HepG2 (cell line): ENCODE measurements around the gene ZBTB47. TPM values are rescaled to one million over a fixed set of nuclear protein-coding genes. Genes with fewer than 3 reads are reported as not detected.

ENCODE experiments used
- ATAC-seq: fragments of 200-7000 bp; cut with Tn5 transposase; 3 replicates; pipeline ENCODE4 v1.9.1; 2020; ENCODE audit warnings: mild to moderate bottlenecking, moderate library complexity
- BruUV-seq: library from RNA; stranded (reverse); fragments of 400-500 nt; replicated peaks from 2 replicates; lab custom pipeline; 2021; lab: Mats Ljungman, UMichigan
- CTCF ChIA-PET: fragments of 300-600 bp; formaldehyde crosslinking; extraction: SDS; loops from one replicate; lab custom pipeline; 2021; ENCODE audit warnings: low total read pairs, inconsistent platforms, low intra/inter-chr PET ratio; lab: Yijun Ruan, JAX
- POLR2A ChIA-PET: fragments of 350-600 bp; sonication (Branson Sonifier 250); formaldehyde crosslinking; loops from one replicate; lab custom pipeline; 2020; ENCODE audit warnings: antibody characterized with exemption, inconsistent platforms; lab: Yijun Ruan, JAX
- DNase-seq: peaks from one replicate; pipeline ENCODE4 v3.0.0-alpha.2; 2015; ENCODE audit warnings: low spot score
- FAIRE-seq: peaks from 3 replicates; lab custom pipeline; 2011; peaks lifted over from hg19 to GRCh38; lab: Jason Lieb, UNC
- H2AFZ ChIP-seq: one replicate; pipeline ENCODE4 v1.6.1; 2011; ENCODE audit warnings: low read length, inconsistent platforms
- H3K27ac ChIP-seq: fragments of 300-600 bp; 3 replicates; pipeline ENCODE4 v1.8.0; 2011; ENCODE audit warnings: mixed run types, mild to moderate bottlenecking, mixed read lengths, low read length, inconsistent platforms; ENCODE audit not compliant: insufficient read depth; ENCODE audit errors: extremely low read length
- H3K27me3 ChIP-seq, 2 experiments: fragments of 200-600 bp in 1 of 2; 2 replicates in 1 of 2; 3 replicates in 1 of 2; pipeline versions ENCODE4 v1.6.0 to v1.8.0; 2011; ENCODE audit warnings: low read length in 2 of 2, mild to moderate bottlenecking in 2 of 2, moderate library complexity in 2 of 2, inconsistent platforms in 1 of 2; ENCODE audit not compliant: insufficient read depth in 2 of 2, control insufficient read depth in 1 of 2
- H3K36me3 ChIP-seq, 2 experiments: fragments of 200-600 bp in 1 of 2; replicated peaks in 1 of 2; 2 replicates in 1 of 2; 3 replicates in 1 of 2; pipeline versions ENCODE4 v1.5.1 to v1.8.0; 2011; ENCODE audit warnings: low read length in 2 of 2, inconsistent platforms in 1 of 2; ENCODE audit not compliant: insufficient read depth in 2 of 2, control insufficient read depth in 1 of 2
- H3K4me1 ChIP-seq: 2 replicates; pipeline ENCODE4 v1.5.1; 2012; ENCODE audit warnings: low read length, inconsistent platforms; ENCODE audit not compliant: insufficient read depth
- H3K4me2 ChIP-seq: 2 replicates; pipeline ENCODE4 v1.6.0; 2011; ENCODE audit warnings: low read depth, low read length, inconsistent platforms
- H3K4me3 ChIP-seq, 3 experiments: fragments of 200-600 bp in 1 of 3; sonication (generic), shearing (Covaris generic) in 1 of 3; replicated peaks in 1 of 3; 2 replicates each; pipeline ENCODE4 v1.5.1; 2011 to 2016; ENCODE audit warnings: low read length in 3 of 3, inconsistent platforms in 2 of 3, low read depth in 2 of 3, mild to moderate bottlenecking in 2 of 3, control low read depth in 1 of 3, mixed read lengths in 1 of 3; ENCODE audit not compliant: insufficient read depth in 1 of 3
- H3K79me2 ChIP-seq: one replicate; pipeline ENCODE4 v1.6.1; 2011; ENCODE audit warnings: low read length, inconsistent platforms; ENCODE audit not compliant: insufficient read depth
- H3K9ac ChIP-seq: 2 replicates; pipeline ENCODE4 v1.6.0; 2011; ENCODE audit warnings: mild to moderate bottlenecking, low read depth, low read length, inconsistent platforms; ENCODE audit not compliant: insufficient read depth
- H3K9me3 ChIP-seq: 2 replicates; pipeline ENCODE4 v1.5.1; 2012; ENCODE audit warnings: mild to moderate bottlenecking, low read length
- H4K20me1 ChIP-seq: 2 replicates; pipeline ENCODE4 v1.6.0; 2011; ENCODE audit warnings: inconsistent platforms, mild to moderate bottlenecking, low read length, moderate library complexity; ENCODE audit not compliant: insufficient read depth
- AKAP8 ChIP-seq: sonication (generic); formaldehyde crosslinking; IDR thresholded peaks from 2 replicates; pipeline ENCODE4 v1.5.1; 2020; ENCODE audit warnings: mild to moderate bottlenecking, missing genetic modification reagents
- CAMTA2 ChIP-seq: sonication (generic); formaldehyde crosslinking; IDR thresholded peaks from 2 replicates; pipeline ENCODE4 v1.4.0; 2020; ENCODE audit warnings: mild to moderate bottlenecking, missing genetic modification reagents, borderline replicate concordance
- HMG20A ChIP-seq: IDR thresholded peaks from 2 replicates; pipeline ENCODE4 v1.6.1; 2016; ENCODE audit warnings: borderline replicate concordance
- NAIF1 ChIP-seq: sonication (generic); formaldehyde crosslinking; IDR thresholded peaks from 2 replicates; pipeline ENCODE4 v1.5.0; 2020; ENCODE audit warnings: mild to moderate bottlenecking, missing genetic modification reagents, borderline replicate concordance
- TAF15 ChIP-seq: fragments of 200-400 bp; formaldehyde crosslinking; IDR thresholded peaks from one replicate; pipeline ENCODE4 v1.6.1; 2018; ENCODE audit warnings: mild to moderate bottlenecking, low read depth, low read length; ENCODE audit not compliant: poor library complexity, severe bottlenecking
- TIGD3 ChIP-seq: sonication (generic); formaldehyde crosslinking; IDR thresholded peaks from 2 replicates; pipeline ENCODE4 v1.5.1; 2020; ENCODE audit warnings: mild to moderate bottlenecking, missing genetic modification reagents, borderline replicate concordance
- ZNF772 ChIP-seq: sonication (generic); formaldehyde crosslinking; IDR thresholded peaks from 2 replicates; pipeline ENCODE4 v1.5.0; 2020; ENCODE audit warnings: mild to moderate bottlenecking, missing genetic modification reagents
- ZNF777 ChIP-seq: sonication (generic); formaldehyde crosslinking; IDR thresholded peaks from 2 replicates; pipeline ENCODE4 v1.4.0; 2020; ENCODE audit warnings: missing genetic modification reagents
- WGBS: methylation state at CpG from one replicate; pipeline ENCODE4 v1.1.6; 2017; ENCODE audit warnings: low lambda C conversion rate; 5-methylcytosine and 5-hydroxymethylcytosine counted together
- in situ Hi-C: cut with HindIII; loops from 2 replicates; pipeline ENCODE4 v1.10.0; 2017; ENCODE audit warnings: low pct_unique_long_range_greater_than_20kb; ENCODE audit not compliant: extremely low pct_ligation_motif_present
- intact Hi-C: fragments of 100-400 bp; cut with micrococcal nuclease; formaldehyde crosslinking; loops from one replicate; pipeline ENCODE4 v1.10.0; 2022; ENCODE audit not compliant: unreplicated experiment
- polyA plus RNA-seq, 8 experiments: library from polyadenylated mRNA; depleted of rRNA in 3 of 8; stranded (reverse) in 7 of 8; unstranded in 1 of 8; fragments of >200 nt; fragmentation: Illumina TruSeq in 4 of 8; extraction: Trizol in 4 of 8; gene quantifications; 2 replicates each; pipeline versions ENCODE4 v1.2.1 to v1.2.3, GENCODE V29; 2011 to 2016; ENCODE audit warnings: low read depth in 4 of 8, missing spikeins in 1 of 8, mixed read lengths in 1 of 8; ENCODE audit not compliant: insufficient read depth in 1 of 8
- total RNA-seq, 5 experiments: library from RNA; depleted of rRNA; stranded (reverse); fragments of >200 nt; fragmentation: Illumina TruSeq; extraction: Trizol; gene quantifications; 2 replicates each; pipeline ENCODE4 v1.2.3, GENCODE V29; 2016; ENCODE audit warnings: low read depth in 1 of 5
- TF ChIP-seq, protein P1 (sequence below): sonication (generic); formaldehyde crosslinking; IDR thresholded peaks from 2 replicates; pipeline ENCODE4 v1.8.0; 2022; ENCODE audit warnings: missing genetic modification reagents, mild to moderate bottlenecking, inconsistent platforms, borderline replicate concordance
- TF ChIP-seq, protein P2 (sequence below): sonication (generic); formaldehyde crosslinking; IDR thresholded peaks from 2 replicates; pipeline ENCODE4 v1.9.0; 2022; ENCODE audit warnings: low read depth, missing genetic modification reagents

ZBTB47 gene
- total and polyA plus RNA-seq, 2 of the 13 experiments (the other 11 are each of a cell fraction or from before 2014, with no cell fraction given), result 1.5 to 3.1 TPM

DNA sequence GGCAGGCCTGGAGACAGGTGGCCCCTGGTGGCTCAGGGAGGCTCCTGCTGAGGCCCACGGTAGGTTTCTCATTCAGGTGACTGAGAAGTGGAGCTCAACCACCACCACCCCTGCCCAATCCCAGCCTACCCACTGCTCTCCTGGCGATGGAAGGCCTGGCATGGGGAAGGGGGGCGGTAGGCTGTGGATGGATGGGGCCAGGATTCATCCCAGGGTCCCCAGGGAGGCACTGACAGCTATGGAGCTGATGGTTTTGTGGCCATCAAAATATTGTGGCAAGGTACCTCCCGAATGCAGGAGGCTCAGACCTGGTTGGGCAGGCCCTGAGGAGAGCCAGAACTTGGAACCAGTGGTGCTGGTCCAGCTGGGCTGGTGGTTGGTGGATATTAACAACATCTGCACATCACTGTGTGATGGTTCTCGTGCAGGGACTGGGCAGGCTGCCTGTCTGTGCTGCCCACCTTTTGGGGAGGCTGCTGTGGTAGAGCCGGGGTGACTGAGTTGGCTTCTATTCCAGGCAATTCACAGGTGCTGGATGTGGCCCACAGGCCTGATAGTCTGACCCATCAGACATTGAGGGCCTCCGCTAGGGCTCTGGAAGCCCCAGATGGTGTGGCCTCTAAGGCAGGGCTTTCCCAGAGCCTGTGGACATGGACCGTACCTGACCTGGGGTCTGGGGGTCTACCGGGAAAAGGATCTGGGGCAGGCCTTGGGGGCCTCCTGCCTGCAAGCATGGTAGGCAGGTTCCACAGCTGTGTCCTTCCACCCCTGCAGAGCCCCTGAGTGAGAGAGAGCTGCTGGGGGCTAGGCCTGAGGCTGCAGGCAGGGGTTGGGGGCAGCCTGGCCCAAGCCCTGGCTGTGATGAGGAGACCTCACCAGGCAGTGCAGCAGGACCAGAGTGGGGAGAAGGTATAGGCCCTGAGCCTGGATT lies 3.4 kb downstream of the ZBTB47 start:
- H3K9me3 ChIP-seq, result no peaks in the 10 kb centered on the region
- POLR2A ChIA-PET, result no interaction called here
- H3K27me3 ChIP-seq, result no peaks in the 10 kb centered on the region
- FAIRE-seq (no peak), DNase-seq (no peak), ATAC-seq (peak; percentile 31; the same call in 2 of the 3 replicates)
- no peak overlapping the region for H3K4me2 ChIP-seq
- peaks cover 54% of the 10 kb centered on the region for H3K4me1 ChIP-seq
- peaks cover 7% of the 10 kb centered on the region for H3K79me2 ChIP-seq
- H2AFZ ChIP-seq, result no peak overlapping the region
- 67% methylated on average over 3 of the region's 9 CpGs for WGBS
- H3K9ac ChIP-seq, result no peak overlapping the region
- H3K36me3 ChIP-seq, result no peaks in the 10 kb centered on the region
- no TSS peak for BruUV-seq
- H4K20me1 ChIP-seq, result no peaks in the 10 kb centered on the region
- no peak overlapping the region for H3K4me3 ChIP-seq
- intact Hi-C loops (no loop called here), in situ Hi-C loops (no loop called here)
- no peak for TF ChIP-seq ZNF777 (CRISPR knock-in tag)
- no peak for TF ChIP-seq TAF15
- no peak for TF ChIP-seq AKAP8 (CRISPR knock-in tag)
- no peak for TF ChIP-seq CAMTA2 (CRISPR knock-in tag)
- TF ChIP-seq, protein P1, sequence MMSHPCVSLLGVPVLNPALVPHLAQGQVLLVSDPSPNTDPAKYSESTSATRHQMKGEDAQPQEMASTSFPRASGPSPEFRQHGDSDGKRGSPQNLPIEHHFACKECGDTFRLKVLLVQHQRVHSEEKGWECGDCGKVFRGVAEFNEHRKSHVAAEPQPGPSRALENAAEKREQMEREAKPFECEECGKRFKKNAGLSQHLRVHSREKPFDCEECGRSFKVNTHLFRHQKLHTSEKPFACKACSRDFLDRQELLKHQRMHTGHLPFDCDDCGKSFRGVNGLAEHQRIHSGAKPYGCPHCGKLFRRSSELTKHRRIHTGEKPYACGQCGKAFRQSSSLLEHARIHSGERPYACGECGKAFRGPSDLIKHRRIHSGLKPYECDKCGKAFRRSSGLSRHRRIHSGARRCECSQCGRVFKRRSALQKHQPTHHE (CRISPR knock-in tag), result no peak
- CTCF ChIA-PET, result no interaction called here
- H3K27ac ChIP-seq, result no peak overlapping the region

DNA sequence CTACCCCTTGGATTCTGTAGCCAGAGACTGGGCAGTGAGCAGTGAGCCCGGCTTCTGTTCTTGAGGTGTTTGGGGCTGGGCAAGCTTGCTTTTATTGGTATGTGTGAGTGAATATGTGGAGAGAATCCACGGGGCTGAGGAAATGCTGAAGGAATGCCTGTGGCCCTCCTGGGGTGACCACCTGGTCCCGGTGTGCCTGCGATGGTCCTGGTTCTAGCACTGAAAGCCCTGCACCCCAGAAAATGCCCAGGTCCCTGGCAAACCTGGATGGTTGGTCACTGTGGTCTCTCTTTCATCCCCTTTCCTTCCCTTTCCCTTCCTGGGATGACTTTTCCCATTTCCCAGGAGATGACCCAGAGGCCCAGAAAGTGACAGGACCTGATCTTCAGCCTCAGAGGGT lies 4.2 kb downstream of the ZBTB47 start:
- no peak overlapping the region for H3K4me2 ChIP-seq
- no peak overlapping the region for H3K27ac ChIP-seq
- DNase-seq (no peak), ATAC-seq (no peak), FAIRE-seq (no peak)
- H3K4me1 ChIP-seq, result peaks cover 46% of the 10 kb centered on the region
- H2AFZ ChIP-seq, result no peak overlapping the region
- TF ChIP-seq ZNF772 (CRISPR knock-in tag), result no peak
- no peak for TF ChIP-seq NAIF1 (CRISPR knock-in tag)
- TF ChIP-seq, protein P2, sequence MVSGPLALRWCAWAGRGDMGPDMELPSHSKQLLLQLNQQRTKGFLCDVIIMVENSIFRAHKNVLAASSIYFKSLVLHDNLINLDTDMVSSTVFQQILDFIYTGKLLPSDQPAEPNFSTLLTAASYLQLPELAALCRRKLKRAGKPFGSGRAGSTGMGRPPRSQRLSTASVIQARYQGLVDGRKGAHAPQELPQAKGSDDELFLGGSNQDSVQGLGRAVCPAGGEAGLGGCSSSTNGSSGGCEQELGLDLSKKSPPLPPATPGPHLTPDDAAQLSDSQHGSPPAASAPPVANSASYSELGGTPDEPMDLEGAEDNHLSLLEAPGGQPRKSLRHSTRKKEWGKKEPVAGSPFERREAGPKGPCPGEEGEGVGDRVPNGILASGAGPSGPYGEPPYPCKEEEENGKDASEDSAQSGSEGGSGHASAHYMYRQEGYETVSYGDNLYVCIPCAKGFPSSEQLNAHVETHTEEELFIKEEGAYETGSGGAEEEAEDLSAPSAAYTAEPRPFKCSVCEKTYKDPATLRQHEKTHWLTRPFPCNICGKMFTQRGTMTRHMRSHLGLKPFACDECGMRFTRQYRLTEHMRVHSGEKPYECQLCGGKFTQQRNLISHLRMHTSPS (CRISPR knock-in tag), result no peak
- TF ChIP-seq TIGD3 (CRISPR knock-in tag), result no peak
- no peak for TF ChIP-seq HMG20A (CRISPR knock-in tag)
- WGBS, result 78% methylated on average over 2 of the region's 4 CpGs
- H3K9ac ChIP-seq, result no peak overlapping the region
- peaks cover 3% of the 10 kb centered on the region for H3K79me2 ChIP-seq
- no peak overlapping the region for H3K4me3 ChIP-seq
- BruUV-seq, result no TSS peak
- H3K27me3 ChIP-seq, result no peaks in the 10 kb centered on the region
- H3K9me3 ChIP-seq, result no peaks in the 10 kb centered on the region
- no peaks in the 10 kb centered on the region for H4K20me1 ChIP-seq
- intact Hi-C loops (no loop called here), in situ Hi-C loops (no loop called here)
- ChIA-PET CTCF (no interaction called here), POLR2A (no interaction called here)
- no peaks in the 10 kb centered on the region for H3K36me3 ChIP-seq
